K562 (cell line): ENCODE measurements around the gene SCMH1. TPM values are rescaled to one million over a fixed set of nuclear protein-coding genes. Genes with fewer than 3 reads are reported as not detected.
A peak's percentile ranks its signal among the peaks of the same experiment; 100 is the strongest.

ENCODE experiments used
- C11orf30 ChIP-seq: fragments of 450-650 bp; IDR thresholded peaks from 2 replicates; pipeline ENCODE4 v1.6.1; 2016; ENCODE audit warnings: low read depth, mild to moderate bottlenecking
- CLOCK ChIP-seq: fragments of 250-450 bp; sonication (Bioruptor Pico); IDR thresholded peaks from 2 replicates; pipeline ENCODE4 v1.4.0; 2020; ENCODE audit warnings: mild to moderate bottlenecking, moderate library complexity, borderline replicate concordance
- E2F8 ChIP-seq: fragments of 450-650 bp; IDR thresholded peaks from 2 replicates; pipeline ENCODE4 v1.7.1; 2018; ENCODE audit warnings: mild to moderate bottlenecking, low read depth; ENCODE audit not compliant: partially characterized antibody
- GATAD2A ChIP-seq: fragments of 450-650 bp; IDR thresholded peaks from 2 replicates; pipeline ENCODE4 v1.6.1; 2017
- HDAC8 ChIP-seq: fragments of 450-650 bp; IDR thresholded peaks from 2 replicates; pipeline ENCODE4 v1.6.1; 2016; ENCODE audit warnings: mild to moderate bottlenecking, missing genetic modification characterization, moderate library complexity, missing compliant biosample characterization
- HDGF ChIP-seq: fragments of 450-650 bp; IDR thresholded peaks from 2 replicates; pipeline ENCODE4 v1.6.1; 2016
- NCOA4 ChIP-seq: fragments of 450-650 bp; IDR thresholded peaks from 2 replicates; pipeline ENCODE4 v1.6.1; 2018; ENCODE audit warnings: mild to moderate bottlenecking; ENCODE audit not compliant: partially characterized antibody
- NR0B1 ChIP-seq: fragments of 450-650 bp; IDR thresholded peaks from one replicate; pipeline ENCODE4 v1.6.1; 2018; ENCODE audit warnings: mild to moderate bottlenecking, moderate library complexity; ENCODE audit not compliant: partially characterized antibody
- RBM39 ChIP-seq: fragments of 200-400 bp; formaldehyde crosslinking; optimal IDR thresholded peaks from 2 replicates; pipeline ENCODE3; 2018; ENCODE audit warnings: low read depth, low read length
- RFX5 ChIP-seq: IDR thresholded peaks from 2 replicates; pipeline ENCODE4 v1.6.1; 2011; ENCODE audit warnings: low read depth, mild to moderate bottlenecking, improper control_type of control experiment, low read length
- SP2 ChIP-seq: IDR thresholded peaks from 2 replicates; pipeline ENCODE4 v1.6.1; 2011; ENCODE audit warnings: mild to moderate bottlenecking, low read depth, low read length, moderate library complexity; ENCODE audit not compliant: poor library complexity, severe bottlenecking; ENCODE audit errors: extremely low read depth
- SRF ChIP-seq, 2 experiments: fragments of 250-450, 450-650 bp in 1 of 2; sonication (Bioruptor Pico) in 1 of 2; sonication (generic) in 1 of 2; formaldehyde crosslinking; IDR thresholded peaks; 2 replicates each; pipeline versions ENCODE4 v1.5.0 to v1.5.1; 2020 to 2022; ENCODE audit warnings: mild to moderate bottlenecking in 1 of 2, missing genetic modification reagents in 1 of 2
- XRCC5 ChIP-seq: fragments of 200-400 bp; formaldehyde crosslinking; IDR thresholded peaks from 2 replicates; pipeline ENCODE4 v1.6.1; 2017; ENCODE audit warnings: low read depth, mild to moderate bottlenecking, low read length
- YBX1 ChIP-seq: fragments of 450-650 bp; IDR thresholded peaks from 2 replicates; pipeline ENCODE4 v1.7.1; 2016; ENCODE audit warnings: mild to moderate bottlenecking
- ZFPM2 ChIP-seq: fragments of 250-450 bp; sonication (Bioruptor Pico); IDR thresholded peaks from 2 replicates; pipeline ENCODE4 v1.5.1; 2022; ENCODE audit warnings: mild to moderate bottlenecking
- ZNF12 ChIP-seq: sonication (generic); formaldehyde crosslinking; IDR thresholded peaks from 2 replicates; pipeline ENCODE4 v1.4.0; 2020; ENCODE audit warnings: mild to moderate bottlenecking, missing genetic modification reagents
- ZNF212 ChIP-seq: fragments of 450-650 bp; formaldehyde crosslinking; IDR thresholded peaks from 2 replicates; pipeline ENCODE4 v1.4.0; 2020; ENCODE audit warnings: mild to moderate bottlenecking
- ZNF431 ChIP-seq: sonication (generic); formaldehyde crosslinking; IDR thresholded peaks from 2 replicates; pipeline ENCODE4 v1.8.0; 2022; ENCODE audit warnings: mild to moderate bottlenecking, missing genetic modification reagents
- ZNF507 ChIP-seq: conservative IDR thresholded peaks from 2 replicates; pipeline ENCODE4 v1.6.1; 2017; ENCODE audit warnings: missing genetic modification characterization, missing compliant biosample characterization
- polyA plus RNA-seq, 8 experiments: library from polyadenylated mRNA; depleted of rRNA in 4 of 8; stranded (reverse) in 5 of 8; unstranded in 3 of 8; fragments of >200 nt; fragmentation: Nextera tagmentation in 2 of 8; fragmentation: Illumina TruSeq in 1 of 8; extraction: Ambion mirVana in 2 of 8; extraction: Trizol in 1 of 8; gene quantifications; 2 replicates each; pipeline versions ENCODE4 v1.2.1 to v1.2.3, GENCODE V29; 2011 to 2014; ENCODE audit warnings: inconsistent platforms in 1 of 8, missing spikeins in 1 of 8
- total RNA-seq, 7 experiments: library from RNA; depleted of rRNA in 6 of 7; stranded (reverse); fragments of >200 nt in 6 of 7; fragmentation: Illumina TruSeq in 2 of 7; extraction: Trizol in 2 of 7; gene quantifications; 2 replicates each; pipeline versions ENCODE4 v1.2.1 to v1.2.3, GENCODE V29; 2011 to 2021; ENCODE audit warnings: low replicate concordance in 1 of 7
- TF ChIP-seq, protein P1 (sequence below): fragments of 250-450 bp; sonication (Bioruptor Pico); IDR thresholded peaks from 2 replicates; pipeline ENCODE4 v1.9.0; 2021; ENCODE audit warnings: mild to moderate bottlenecking
- TF ChIP-seq, protein P2 (sequence below): IDR thresholded peaks from 3 replicates; pipeline ENCODE4 v1.6.1; 2011; ENCODE audit warnings: borderline replicate concordance, mild to moderate bottlenecking; ENCODE audit not compliant: insufficient read length, insufficient read depth

SCMH1 gene
- total and polyA plus RNA-seq, 9 of the 15 experiments (the other 6 are each of a cell fraction or from before 2014, with no cell fraction given): 8.5 to 37.0 (median 26.8) TPM

- TF ChIP-seq ZNF507 (tag) (no peak), ZFPM2 (CRISPR knock-in tag) (no peak), SRF (CRISPR knock-in tag; IDR thresholded peaks at IDR 0.05) (no peak; a peak in 1 of 4 replicates), XRCC5 (peak; percentile 78; the same call in 1 of the 2 replicates), RBM39 (no peak), CLOCK (CRISPR knock-in tag) (peak; percentile 79; the same call in 1 of the 2 replicates), ZNF212 (no peak), GATAD2A (no peak), NR0B1 (no peak), HDGF (no peak), NCOA4 (no peak), HDAC8 (no peak), ZNF431 (CRISPR knock-in tag) (no peak; the same call in 1 of the 2 replicates), ZNF12 (CRISPR knock-in tag) (no peak), YBX1 (no peak), RFX5 (no peak), E2F8 (peak; percentile 83), C11orf30 (no peak), SP2 (no peak)
- TF ChIP-seq, protein P1, sequence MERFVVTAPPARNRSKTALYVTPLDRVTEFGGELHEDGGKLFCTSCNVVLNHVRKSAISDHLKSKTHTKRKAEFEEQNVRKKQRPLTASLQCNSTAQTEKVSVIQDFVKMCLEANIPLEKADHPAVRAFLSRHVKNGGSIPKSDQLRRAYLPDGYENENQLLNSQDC (CRISPR knock-in tag): 0 out of 2 replicates have a peak, but pooled peaks have one; percentile 59
- TF ChIP-seq, protein P2, sequence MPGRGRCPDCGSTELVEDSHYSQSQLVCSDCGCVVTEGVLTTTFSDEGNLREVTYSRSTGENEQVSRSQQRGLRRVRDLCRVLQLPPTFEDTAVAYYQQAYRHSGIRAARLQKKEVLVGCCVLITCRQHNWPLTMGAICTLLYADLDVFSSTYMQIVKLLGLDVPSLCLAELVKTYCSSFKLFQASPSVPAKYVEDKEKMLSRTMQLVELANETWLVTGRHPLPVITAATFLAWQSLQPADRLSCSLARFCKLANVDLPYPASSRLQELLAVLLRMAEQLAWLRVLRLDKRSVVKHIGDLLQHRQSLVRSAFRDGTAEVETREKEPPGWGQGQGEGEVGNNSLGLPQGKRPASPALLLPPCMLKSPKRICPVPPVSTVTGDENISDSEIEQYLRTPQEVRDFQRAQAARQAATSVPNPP: no peak
Observed at GRCh38 chr1:41003640-41004220, 238.4 kb downstream of the SCMH1 start (continued).
